ENCODE measurements around the gene SNAI3. TPM values are rescaled to one million over a fixed set of nuclear protein-coding genes. Genes with fewer than 3 reads are reported as not detected.

Gene SNAI3
- total and polyA plus RNA-seq, 9 of the 15 experiments (the other 6 are each of a cell fraction or from before 2014, with no cell fraction given): 0.04 to 4.1 (median 0.80) TPM; not detected in 1

- TF ChIP-seq, protein P1, sequence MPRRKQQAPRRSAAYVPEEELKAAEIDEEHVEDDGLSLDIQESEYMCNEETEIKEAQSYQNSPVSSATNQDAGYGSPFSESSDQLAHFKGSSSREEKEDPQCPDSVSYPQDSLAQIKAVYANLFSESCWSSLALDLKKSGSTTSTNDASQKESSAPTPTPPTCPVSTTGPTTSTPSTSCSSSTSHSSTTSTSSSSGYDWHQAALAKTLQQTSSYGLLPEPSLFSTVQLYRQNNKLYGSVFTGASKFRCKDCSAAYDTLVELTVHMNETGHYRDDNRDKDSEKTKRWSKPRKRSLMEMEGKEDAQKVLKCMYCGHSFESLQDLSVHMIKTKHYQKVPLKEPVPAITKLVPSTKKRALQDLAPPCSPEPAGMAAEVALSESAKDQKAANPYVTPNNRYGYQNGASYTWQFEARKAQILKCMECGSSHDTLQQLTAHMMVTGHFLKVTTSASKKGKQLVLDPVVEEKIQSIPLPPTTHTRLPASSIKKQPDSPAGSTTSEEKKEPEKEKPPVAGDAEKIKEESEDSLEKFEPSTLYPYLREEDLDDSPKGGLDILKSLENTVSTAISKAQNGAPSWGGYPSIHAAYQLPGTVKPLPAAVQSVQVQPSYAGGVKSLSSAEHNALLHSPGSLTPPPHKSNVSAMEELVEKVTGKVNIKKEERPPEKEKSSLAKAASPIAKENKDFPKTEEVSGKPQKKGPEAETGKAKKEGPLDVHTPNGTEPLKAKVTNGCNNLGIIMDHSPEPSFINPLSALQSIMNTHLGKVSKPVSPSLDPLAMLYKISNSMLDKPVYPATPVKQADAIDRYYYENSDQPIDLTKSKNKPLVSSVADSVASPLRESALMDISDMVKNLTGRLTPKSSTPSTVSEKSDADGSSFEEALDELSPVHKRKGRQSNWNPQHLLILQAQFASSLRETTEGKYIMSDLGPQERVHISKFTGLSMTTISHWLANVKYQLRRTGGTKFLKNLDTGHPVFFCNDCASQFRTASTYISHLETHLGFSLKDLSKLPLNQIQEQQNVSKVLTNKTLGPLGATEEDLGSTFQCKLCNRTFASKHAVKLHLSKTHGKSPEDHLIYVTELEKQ (CRISPR knock-in tag; IDR thresholded peaks at IDR 0.05): no peak
- TF ChIP-seq HEY1 (CRISPR knock-in tag; IDR thresholded peaks at IDR 0.05; ENCODE audit: borderline replicate concordance): no peak
- no peak for TF ChIP-seq U2AF2 (optimal IDR thresholded peaks at IDR 0.05; ENCODE audit: low read depth, low read length)
- TF ChIP-seq RB1 (IDR thresholded peaks at IDR 0.05; ENCODE audit: low read depth): peak; percentile 64
- no peak for TF ChIP-seq TSC22D4 (tag; IDR thresholded peaks at IDR 0.05)
- no peak for TF ChIP-seq FOXP4 (CRISPR knock-in tag; IDR thresholded peaks at IDR 0.05; ENCODE audit: borderline replicate concordance)
- TF ChIP-seq, protein P2, sequence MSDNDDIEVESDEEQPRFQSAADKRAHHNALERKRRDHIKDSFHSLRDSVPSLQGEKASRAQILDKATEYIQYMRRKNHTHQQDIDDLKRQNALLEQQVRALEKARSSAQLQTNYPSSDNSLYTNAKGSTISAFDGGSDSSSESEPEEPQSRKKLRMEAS (CRISPR knock-in tag; IDR thresholded peaks at IDR 0.05): peak; percentile 40; the same call in 1 of the 2 replicates
- TF ChIP-seq E2F5 (CRISPR knock-in tag; IDR thresholded peaks at IDR 0.05): no peak
- no peak for TF ChIP-seq RFX5 (IDR thresholded peaks at IDR 0.05; ENCODE audit: low read depth, low read length)
- no peak for TF ChIP-seq GTF2E2 (tag; IDR thresholded peaks at IDR 0.05)
- TF ChIP-seq CREM (IDR thresholded peaks at IDR 0.05; ENCODE audit: low read depth): peak; percentile 89
- no peak for TF ChIP-seq GMEB1 (CRISPR knock-in tag; IDR thresholded peaks at IDR 0.05)
- TF ChIP-seq, protein P3, sequence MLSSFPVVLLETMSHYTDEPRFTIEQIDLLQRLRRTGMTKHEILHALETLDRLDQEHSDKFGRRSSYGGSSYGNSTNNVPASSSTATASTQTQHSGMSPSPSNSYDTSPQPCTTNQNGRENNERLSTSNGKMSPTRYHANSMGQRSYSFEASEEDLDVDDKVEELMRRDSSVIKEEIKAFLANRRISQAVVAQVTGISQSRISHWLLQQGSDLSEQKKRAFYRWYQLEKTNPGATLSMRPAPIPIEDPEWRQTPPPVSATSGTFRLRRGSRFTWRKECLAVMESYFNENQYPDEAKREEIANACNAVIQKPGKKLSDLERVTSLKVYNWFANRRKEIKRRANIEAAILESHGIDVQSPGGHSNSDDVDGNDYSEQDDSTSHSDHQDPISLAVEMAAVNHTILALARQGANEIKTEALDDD (IDR thresholded peaks at IDR 0.05): 0 out of 2 replicates have a peak, but pooled peaks have one; percentile 56
- TF ChIP-seq THAP12 (CRISPR knock-in tag; IDR thresholded peaks at IDR 0.05): no peak
- TF ChIP-seq ELF1 (tag; IDR thresholded peaks at IDR 0.05): no peak
Observed at GRCh38 chr16:88688013-88688778, 1.9 kb upstream of the SNAI3 start (continued).

All from K562 (cell line).